NCI-H82 treated with DMSO at 0.1 percent for 48 hours (cell line): ENCODE results near the gene N4BP2L1.

Experiments used
- DNase-seq: peaks from one replicate; lab custom pipeline; 2025; ENCODE audit not compliant: unreplicated experiment; lab: John Stamatoyannopoulos, UW

N4BP2L1 gene

DNA sequence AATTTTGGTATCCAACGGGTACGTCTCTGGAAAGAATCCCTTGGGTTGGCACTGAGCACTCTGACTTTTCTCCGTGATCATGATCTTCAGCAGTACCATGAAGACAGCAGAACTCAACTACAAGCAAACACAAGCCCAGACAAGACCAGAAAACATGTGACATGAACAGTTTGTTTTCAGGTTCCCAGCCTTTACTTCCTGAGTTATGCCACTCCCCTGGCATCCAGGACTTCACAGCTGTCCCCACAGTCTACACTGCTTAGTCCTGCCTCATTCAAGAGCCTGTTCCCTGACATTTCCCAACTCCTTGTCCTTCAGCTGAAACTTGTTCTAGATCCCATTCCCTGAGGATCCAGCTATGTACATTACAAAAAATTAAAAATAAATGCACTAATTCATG lies 4.9 kb upstream of the N4BP2L1 start:
- DNase-seq, result no peak

DNA sequence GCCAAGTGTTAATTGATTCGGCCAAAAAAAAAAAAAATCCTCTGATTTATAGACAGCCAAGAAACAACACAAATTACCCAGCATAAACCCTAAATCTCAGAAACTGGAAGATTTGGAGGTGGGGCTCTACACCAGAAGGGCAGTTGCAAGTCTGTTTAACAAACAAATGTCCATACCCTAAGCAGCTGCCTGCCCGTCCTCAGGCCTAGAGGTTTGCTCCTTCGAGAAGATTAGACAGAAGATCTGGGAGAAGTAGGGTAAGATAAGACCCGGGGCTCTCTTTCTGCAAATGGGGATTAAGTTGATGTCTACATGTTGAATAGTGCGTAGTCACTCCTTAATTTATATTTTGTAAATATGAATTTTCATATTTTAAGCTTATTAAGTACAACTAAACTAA lies 3.4 kb upstream of the N4BP2L1 start:
- DNase-seq, result no peak

DNA sequence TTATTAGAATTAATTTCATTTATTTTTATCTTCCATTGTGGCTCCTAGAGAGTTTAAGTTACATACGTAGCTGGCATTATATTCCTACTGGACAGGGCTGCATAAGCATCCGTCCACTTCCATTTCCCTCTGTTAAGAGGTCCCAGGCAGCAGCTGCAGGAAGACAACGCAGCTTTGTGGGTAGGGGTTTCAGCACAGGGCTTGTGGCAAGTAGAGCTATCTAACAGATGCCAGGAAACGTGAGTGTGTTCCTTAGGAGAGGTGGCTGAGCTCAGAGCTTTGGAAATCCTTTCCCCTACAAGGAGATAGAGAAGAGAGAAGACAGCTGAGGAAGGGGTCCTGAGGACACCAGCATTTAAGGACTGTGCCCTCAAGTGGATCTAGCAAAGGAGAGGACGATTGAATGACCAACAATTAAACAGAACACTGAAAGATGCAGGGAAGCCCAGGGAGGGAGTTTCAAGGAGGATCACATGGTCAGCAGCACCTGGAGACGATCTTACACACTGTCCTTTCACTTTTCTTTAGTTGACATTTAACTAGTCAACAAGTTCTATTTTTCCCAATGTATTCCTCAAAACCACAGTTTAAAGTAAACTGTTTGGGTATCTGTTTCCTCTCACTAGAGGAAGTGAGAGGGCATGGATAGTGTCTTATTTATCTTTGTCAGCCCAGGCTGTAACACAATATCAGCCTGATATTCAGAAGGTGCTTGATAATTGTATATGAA lies 2.3 kb upstream of the N4BP2L1 start:
- DNase-seq, result no peak

DNA sequence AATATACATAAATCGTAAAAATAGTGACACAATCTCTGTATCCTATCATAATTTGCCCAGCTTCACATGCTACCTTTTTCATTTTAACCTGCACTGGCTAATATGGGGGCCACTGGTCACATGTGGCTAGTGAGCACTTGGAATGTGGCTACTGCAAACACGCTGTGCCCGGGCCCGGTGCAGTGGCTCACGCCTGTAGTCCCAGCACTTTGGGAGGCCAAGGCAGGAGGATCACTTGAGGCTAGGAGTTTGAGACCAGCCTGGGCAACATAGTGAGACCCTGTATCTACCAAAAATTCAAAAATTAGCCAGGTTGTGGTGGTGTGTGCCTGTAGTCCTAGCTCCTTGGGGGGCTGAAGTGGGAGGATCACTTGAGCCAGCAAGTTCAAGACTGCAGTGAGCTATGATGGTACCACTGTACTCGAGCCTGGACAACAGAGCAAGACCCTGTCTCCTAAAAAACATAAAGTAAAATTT lies 1.5 kb upstream of the N4BP2L1 start:
- no peak for DNase-seq

DNA sequence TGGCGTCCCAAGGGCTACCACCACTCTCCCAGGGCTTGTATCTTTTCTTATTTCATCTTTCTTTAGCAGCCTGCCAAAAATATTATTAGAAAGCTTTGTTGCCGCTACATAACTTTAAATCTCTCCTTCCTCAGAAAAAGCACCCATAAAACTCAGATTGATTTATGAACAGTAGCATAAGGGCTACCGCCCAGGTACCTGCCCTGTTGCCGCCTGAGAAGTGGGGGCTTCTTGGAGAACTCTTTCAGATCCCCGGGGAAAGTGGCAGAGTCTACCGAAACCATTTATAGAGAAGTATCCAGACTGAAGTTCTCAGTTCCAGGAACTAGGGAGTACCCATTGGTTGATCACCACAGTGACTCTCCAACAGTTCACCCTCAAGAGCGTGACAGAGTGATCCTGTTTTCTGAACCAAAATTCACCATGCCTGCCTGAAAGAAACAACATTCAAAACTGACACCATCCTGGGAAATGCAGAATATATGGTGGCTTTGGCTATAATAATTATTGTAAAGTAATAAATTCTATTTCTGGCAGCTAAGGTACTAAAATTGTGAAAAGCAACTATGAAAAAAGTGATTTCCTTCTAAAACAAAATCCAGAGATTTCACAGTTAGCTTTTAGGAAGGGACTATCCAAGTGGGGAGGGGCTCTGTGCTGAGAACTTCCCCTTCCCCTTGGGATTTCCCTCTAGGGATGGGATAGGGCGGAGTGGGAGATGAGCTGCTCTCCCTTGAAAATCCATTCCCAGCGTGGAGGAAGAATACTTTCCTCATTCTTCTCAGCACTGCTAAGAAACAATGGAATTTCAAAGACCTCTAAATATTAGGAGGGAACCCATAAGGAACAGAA lies 877 bp upstream of the N4BP2L1 start:
- no peak for DNase-seq

DNA sequence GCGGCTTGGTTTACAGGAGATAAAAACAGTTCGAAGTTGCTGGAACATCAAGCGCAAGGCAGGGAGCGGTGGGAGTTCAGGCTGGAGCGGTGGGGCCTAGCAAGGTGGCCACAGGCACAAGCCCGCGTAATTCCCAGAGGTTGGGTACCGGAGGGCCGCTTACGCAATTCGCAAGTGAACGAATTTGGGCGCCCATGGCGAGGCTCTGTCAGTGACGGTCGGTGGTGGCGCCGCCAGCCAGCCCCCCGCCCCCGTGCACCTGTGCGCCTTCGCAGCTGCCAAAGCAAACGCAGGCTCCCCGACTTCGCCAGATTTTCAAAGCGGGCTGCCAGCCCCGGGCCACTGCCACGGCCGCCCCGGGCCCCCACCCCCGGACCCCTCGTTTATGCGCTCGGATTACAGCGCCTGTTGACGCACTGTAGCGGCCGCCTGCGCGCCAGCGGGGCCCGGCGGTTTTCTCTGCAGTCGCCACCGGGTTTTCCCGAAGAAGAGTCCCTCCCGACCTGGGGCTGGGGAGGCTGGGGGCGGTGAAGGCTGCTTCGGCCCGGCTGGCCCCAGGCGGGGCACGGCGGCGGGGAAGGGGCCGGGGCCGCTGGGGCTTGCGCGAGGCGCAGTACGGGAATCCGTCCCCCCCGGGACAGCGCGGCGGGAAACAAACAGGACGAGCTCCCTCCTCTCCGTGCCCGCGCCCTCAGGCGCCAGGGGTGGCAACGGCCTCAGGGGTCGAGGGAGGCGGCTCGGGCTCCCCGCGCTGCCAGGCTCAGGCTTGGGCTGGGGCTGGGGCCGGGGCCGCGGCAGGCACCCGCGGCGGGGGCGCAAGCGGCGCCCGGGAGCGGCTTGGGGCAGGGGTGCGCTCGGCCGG lies 709 bp downstream of the N4BP2L1 start:
- DNase-seq, result no peak

DNA sequence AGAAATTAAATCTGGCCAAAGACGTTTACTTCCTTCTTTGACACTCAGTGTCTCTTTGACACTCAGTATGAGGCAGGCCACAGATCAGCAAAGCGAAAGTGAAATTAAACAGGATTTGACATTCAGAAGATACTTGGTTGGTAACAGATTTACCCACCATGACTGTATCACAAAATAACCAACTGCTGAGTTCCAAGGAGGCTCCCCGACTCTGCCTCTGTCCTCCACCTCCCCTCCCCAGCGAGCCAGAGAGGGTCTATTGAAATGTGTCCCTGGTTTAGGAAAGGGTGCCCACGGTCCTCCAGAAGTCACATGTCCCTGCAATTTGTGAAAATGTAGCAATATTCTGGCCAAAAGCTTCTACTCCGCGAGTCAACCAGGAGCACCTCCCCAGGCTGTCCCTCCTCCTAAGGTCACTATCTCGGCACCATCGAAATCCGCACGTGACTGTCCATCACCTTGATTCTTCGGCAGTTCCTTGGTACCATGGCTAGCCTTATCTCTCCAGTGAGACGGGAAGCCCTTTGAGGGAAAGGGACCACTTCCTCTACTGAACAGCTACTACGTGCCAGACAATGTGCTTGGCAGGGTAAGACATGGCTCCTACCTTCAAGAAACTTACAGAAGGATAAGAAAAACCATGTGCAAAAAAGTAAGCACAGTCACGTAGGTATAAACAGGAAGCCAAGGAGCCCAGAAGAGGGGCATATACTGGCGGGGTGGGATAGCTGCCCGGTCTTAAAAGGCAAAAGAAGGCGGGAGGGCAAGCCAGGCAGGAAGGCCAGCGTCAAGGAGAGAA lies 1.5 kb downstream of the N4BP2L1 start:
- no peak for DNase-seq

DNA sequence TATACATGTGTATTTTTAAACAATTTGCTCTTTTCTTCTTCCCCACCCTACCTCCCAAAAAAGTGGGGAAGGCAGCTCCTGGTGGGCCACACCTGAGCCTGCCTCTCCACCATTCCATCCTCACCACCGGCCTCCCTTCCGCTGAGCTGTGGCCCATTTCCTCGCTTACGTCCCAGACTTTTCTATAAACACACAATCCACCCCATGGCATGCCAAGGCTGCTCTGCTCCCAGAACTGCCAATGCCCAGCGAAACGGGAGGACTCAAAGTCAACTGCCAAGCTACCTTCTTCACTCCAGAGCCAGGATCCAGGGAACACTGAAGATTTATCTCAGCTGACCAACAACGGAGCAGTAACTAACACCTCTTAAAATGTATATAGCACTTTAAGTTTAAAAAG lies 2.8 kb downstream of the N4BP2L1 start:
- DNase-seq, result no peak

DNA sequence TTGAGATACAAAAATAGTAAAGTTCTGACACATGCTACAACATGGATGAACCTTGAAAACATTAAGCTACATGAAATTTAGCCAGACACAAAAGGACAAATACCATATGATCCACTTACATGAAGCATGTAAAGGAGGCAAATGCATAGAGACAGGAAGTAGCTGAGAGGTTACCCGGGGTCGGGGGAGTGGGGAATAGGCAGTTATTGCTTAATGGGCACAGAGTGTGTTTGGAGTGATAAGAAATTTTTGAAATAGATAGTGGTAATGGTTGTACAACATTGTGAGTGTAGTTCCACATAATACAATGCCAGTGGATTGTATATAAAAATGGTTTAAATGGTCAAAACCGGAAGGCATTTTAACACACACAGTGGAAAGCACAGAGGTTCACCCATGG lies 4.3 kb downstream of the N4BP2L1 start:
- no peak for DNase-seq

DNA sequence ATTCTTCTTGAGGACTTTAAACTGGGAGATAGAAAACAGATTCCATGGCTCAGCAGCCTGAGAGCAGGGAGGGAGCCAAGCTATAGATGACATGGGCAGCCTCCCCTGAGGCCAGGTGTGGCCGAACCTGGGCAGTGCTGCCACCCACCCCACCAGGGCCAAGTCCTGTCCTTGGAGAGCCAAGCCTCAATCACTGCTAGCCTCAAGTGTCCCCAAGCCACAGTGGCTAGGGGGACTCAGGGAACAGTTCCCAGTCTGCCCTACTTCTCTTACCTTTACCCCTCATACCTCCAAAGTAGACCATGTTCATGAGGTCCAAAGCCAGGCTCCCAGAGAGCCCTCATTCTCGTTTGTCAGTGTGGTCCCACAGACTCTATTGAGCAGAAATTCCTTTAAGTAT lies 8.1 kb downstream of the N4BP2L1 start:
- DNase-seq, result no peak

DNA sequence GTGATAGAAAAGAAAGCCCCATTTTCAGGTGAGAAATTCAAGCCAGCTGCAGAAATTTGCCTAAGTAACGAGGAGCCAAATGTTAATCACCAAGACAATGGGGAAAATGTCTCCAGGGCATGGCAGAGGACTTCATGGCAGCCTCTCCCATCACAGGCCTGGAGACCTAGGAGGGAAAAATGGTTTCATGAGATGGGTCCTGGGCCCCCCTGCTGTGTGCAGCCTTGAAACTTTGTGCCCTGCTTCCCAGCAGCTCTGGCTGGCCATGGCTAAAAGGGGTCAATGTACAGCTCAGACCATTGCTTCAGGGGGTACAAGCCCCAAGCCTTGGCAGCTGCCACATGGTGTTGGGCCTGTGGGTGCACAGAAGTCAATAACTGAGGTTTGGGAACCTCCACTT lies 9.9 kb downstream of the N4BP2L1 start:
- DNase-seq, result no peak

DNA sequence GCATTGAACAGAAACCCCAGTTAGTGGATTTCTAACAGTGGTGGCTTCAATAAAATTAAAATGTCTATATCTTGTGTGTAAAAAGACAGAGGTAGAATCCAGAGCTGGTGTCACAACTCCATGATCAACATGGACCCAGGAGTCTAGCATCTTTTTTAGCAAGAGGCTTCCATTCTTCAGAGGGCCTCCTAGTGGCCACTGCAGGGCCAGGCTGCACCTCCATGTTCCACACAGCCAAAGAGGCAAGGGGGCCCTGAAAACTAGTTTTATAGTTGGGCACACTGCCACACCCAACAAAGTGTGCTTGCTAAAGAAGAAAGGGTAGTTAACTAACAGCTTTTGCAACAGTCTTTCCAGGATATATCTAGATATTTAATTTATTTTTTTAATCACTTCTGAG lies 12.9 kb downstream of the N4BP2L1 start:
- DNase-seq, result no peak

DNA sequence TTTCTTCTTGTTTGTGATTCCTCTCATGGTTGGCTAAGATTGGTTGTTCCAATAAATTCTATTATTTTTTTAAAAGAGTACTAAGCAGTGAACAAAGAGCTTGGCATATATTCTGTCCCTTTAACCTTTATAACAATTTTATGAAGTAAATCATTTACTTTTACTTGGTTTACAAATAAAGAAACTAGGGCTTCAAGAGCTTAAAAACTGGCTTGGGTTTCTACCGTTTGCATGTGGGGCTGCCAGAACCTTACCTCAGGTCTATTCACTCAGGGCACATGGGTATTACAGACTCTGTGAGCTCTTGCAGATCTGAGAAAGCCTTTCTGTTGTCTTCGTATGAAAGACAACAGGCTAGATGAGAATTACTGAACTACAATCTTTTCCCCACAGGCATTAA lies 13.3 kb downstream of the N4BP2L1 start:
- DNase-seq, result no peak

DNA sequence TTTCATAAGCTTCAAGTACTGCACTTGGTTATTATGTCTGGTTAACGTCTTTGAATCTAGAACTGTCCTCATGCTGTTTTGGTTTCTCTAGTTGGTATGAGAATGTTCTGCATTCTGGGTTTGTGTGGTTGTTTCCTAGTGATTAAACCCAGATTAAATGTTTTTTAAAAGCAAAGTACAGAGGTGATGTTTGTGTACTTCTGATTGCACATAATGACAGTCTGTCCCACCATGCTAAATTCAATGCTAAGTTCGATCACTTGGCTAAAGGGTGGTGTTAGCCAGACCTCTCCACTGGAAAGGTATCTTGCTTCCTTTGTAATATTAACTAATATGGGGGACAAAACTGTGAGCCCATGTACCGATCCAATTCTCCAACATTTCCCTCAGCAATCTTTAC lies 14.6 kb downstream of the N4BP2L1 start:
- no peak for DNase-seq

DNA sequence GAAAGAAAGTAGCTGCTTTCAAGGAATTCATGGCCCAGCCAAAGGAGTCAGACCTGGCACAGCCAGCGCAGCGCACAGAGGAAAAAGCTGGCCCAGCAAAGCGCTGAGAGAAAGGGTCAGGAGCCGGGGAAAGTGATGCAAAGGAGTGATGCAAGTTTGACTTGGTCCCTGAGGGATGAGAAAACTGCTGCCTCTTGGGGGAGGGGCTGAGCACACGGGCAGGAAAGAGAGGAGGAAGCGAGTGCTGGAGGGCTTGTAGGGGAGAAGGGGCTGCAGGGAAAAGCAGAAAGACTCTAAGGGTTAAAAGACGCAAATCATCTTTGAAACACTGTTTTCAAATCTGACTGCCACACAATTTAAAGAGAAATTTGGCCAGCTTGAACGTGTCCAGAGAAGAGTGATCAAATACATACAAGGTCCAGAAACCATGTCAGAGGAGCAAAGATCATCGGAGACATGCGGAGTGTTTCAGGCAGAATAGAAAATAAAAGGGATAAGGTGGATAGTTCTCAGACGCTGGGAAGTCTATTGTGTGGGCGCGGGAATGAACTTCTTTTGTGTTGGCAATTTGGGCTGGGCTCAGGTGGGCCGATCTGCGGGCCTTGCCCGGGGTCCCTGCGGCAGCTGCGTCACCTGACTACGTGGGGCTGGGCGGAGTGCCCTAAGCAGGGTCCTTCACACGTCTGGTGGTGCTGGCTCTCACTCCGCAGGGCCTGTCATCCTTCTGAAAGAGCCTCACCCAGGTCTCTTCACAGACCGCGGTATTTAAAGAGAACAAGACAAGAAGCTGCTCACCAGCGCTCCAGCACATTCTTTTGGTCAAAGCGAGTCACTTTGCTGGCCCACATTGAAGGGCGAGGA lies 18.1 kb downstream of the N4BP2L1 start:
- DNase-seq, result no peak

DNA sequence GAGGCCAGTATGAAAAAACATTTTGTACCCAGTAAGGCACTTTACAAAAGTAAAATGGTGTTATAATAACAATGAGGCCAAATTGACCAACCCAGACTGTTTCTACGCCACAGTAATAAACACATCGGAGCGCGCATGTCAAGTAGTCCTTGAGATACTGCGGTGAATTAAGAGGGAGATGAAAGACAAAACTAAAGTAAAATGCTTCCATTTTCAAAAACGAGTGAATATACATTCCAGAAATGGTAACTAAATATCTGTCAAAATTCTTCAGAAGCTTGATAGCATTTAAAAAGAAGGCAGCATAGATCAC lies 19.0 kb downstream of the N4BP2L1 start:
- no peak for DNase-seq

DNA sequence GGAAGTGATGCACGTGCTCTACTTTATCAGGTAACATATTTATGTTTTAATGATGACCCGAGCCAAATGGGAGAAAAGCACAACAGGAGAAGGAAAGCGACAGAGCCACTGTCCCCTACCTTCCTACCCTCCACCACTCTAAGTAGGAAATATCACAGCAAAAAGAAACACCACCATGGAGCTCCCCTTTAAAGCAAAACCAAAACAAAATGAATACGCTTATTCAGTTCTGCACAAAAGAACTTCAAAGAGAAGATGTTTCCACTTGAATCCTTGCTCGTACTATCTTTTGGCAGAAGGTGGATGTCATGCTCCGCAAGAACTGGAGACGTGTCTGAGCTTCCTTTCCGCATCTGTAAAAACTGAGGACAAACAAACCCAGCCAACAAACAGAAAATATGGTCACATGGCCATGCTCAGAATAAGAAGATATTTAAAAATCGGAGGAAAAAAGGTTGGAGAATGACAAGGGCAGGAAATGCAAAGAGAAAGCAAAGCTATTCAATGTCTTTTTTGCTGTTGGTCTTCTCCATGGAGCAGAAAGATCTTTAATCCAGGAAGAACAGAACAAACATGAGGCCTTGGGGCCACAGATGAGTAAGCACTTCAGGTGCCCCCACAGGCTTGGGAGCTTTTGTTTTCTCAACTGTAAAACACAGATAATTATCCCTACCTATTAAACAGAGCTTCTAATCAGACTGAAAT lies 19.5 kb downstream of the N4BP2L1 start:
- no peak for DNase-seq

DNA sequence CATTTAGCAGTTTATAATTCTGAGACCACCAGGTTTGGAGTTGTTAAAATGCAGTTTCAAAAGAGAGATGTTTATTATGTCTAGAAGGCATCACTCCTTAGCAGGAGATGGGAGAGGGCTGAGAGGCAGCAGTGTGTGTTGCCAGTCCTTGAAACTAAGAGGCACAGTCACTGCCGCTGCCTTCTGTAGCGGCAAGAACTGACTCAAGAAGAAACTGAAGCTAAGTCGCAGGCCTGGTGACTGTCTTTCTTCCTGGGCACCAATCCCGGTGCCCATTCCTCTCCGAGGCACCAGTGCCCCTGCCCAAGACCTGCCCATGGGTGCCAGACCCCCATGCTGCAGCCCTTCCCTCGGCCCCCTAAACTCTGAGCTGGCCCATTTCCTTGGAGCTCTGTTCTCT lies 20.1 kb downstream of the N4BP2L1 start:
- no peak for DNase-seq

DNA sequence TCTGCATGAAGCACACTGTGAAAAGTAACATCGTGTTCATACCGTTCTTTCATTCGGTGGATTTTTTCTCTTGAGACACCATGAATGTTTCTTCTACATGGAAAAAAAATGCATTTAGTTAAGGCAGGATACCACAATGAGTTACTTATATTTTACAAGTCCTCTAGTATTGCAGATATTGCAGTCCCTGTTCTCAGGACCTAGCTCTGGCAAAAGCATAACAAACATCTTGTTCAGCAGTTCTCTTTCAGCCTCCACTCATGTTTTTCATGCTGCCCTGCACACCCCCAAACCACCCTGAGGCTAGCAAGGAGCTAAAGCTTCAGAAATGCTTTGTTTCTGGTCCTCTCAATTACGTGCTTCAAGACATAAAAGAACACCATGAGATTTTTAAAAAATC lies 24.8 kb downstream of the N4BP2L1 start:
- DNase-seq, result no peak
